Caco-2 (cell line): ENCODE results near the gene SIT1. TPM values are rescaled to one million over a fixed set of nuclear protein-coding genes. Genes with fewer than 3 reads are reported as not detected.

Experiments used
- BruUV-seq: library from RNA; stranded (reverse); fragments of 400-500 nt; replicated peaks from 2 replicates; lab custom pipeline; 2021; lab: Mats Ljungman, UMichigan
- CTCF ChIA-PET: fragments of 300-600 bp; sonication (Branson Sonifier 250); formaldehyde crosslinking; loops from one replicate; lab custom pipeline; 2022; ENCODE audit warnings: antibody characterized with exemption; lab: Charles Lee
- POLR2A ChIA-PET: fragments of 300-600 bp; sonication (Branson Sonifier 250); formaldehyde crosslinking; loops from one replicate; lab custom pipeline; 2022; ENCODE audit warnings: antibody characterized with exemption; lab: Charles Lee
- DNase-seq, 2 experiments: peaks; one replicate each; pipeline versions ENCODE4 v3.0.0 to v3.0.0-alpha.2; 2020 to 2022
- H3K27me3 ChIP-seq: replicated peaks from 2 replicates; pipeline ENCODE4 v1.6.0; 2011; ENCODE audit warnings: low read length; ENCODE audit not compliant: control insufficient read depth, insufficient read depth
- H3K36me3 ChIP-seq: 2 replicates; pipeline ENCODE4 v1.5.1; 2011; ENCODE audit warnings: low read length; ENCODE audit not compliant: control insufficient read depth, insufficient read depth
- H3K4me1 ChIP-seq: fragments of 250-450 bp; sonication (Bioruptor Pico); 2 replicates; pipeline ENCODE4 v1.5.1; 2020; ENCODE audit warnings: mild to moderate bottlenecking
- H3K4me3 ChIP-seq: 2 replicates; pipeline ENCODE4 v1.5.1; 2011; ENCODE audit warnings: low read depth, mild to moderate bottlenecking, control low read depth, low read length
- H3K9me3 ChIP-seq: fragments of 250-450 bp; sonication (Bioruptor Pico); 2 replicates; pipeline ENCODE4 v1.5.1; 2020; ENCODE audit warnings: mild to moderate bottlenecking, moderate library complexity
- H3K27ac Mint-ChIP-seq: one replicate; pipeline ENCODE4 v1.8.0; 2022; ENCODE audit warnings: mixed read lengths; ENCODE audit not compliant: unreplicated experiment
- H3K27me3 Mint-ChIP-seq: one replicate; pipeline ENCODE4 v1.8.0; 2022; ENCODE audit warnings: mixed read lengths; ENCODE audit not compliant: insufficient read depth, unreplicated experiment
- H3K36me3 Mint-ChIP-seq: one replicate; pipeline ENCODE4 v1.8.0; 2022; ENCODE audit warnings: mild to moderate bottlenecking, mixed read lengths; ENCODE audit not compliant: insufficient read depth, unreplicated experiment
- H3K4me1 Mint-ChIP-seq: one replicate; pipeline ENCODE4 v1.8.0; 2022; ENCODE audit warnings: low read depth, mixed read lengths; ENCODE audit not compliant: unreplicated experiment
- H3K4me3 Mint-ChIP-seq: one replicate; pipeline ENCODE4 v1.8.0; 2022; ENCODE audit warnings: mild to moderate bottlenecking, moderate library complexity, mixed read lengths; ENCODE audit not compliant: unreplicated experiment
- H3K9me3 Mint-ChIP-seq: one replicate; pipeline ENCODE4 v1.8.0; 2022; ENCODE audit warnings: mixed read lengths; ENCODE audit not compliant: unreplicated experiment
- CTCF ChIP-seq, 2 experiments: fragments of 200-600 bp in 1 of 2; IDR thresholded peaks; 1 replicate in 1 of 2; 2 replicates in 1 of 2; pipeline versions ENCODE4 v1.5.1 to v1.8.0; 2011 to 2022; ENCODE audit warnings: antibody characterized with exemption in 1 of 2, control low read depth in 1 of 2, inconsistent platforms in 1 of 2, low read depth in 1 of 2, low read length in 1 of 2, mild to moderate bottlenecking in 1 of 2, moderate library complexity in 1 of 2; ENCODE audit not compliant: insufficient read depth in 1 of 2, severe bottlenecking in 1 of 2, unreplicated experiment in 1 of 2
- intact Hi-C: fragments of 100-400 bp; cut with micrococcal nuclease; formaldehyde crosslinking; loops from one replicate; pipeline ENCODE4 v1.10.0; 2022; ENCODE audit not compliant: unreplicated experiment
- total RNA-seq: library from RNA; stranded (reverse); gene quantifications from 2 replicates; pipeline ENCODE4 v1.2.3, GENCODE V29; 2022

The SIT1 gene
- total RNA-seq, 1 experiment from 2014 or later: not detected

GRCh38 chr9:35618854-35619799 lies 31.6 kb downstream of the SIT1 start:
- Mint-ChIP-seq H3K4me3 (no peak overlapping the region), H3K4me1 (peaks cover 5% of the 10 kb centered on the region), H3K27me3 (peaks cover 12% of the 10 kb centered on the region), H3K36me3 (no peaks in the 10 kb centered on the region), H3K27ac (no peak overlapping the region), H3K9me3 (no peaks in the 10 kb centered on the region)
- H3K4me1 ChIP-seq: no peaks in the 10 kb centered on the region
- intact Hi-C loops: no loop called here
- TF ChIP-seq CTCF (IDR thresholded peaks at IDR 0.05; ENCODE audit: insufficient read depth in 1 of 2, low read depth in 1 of 2, low read length in 1 of 2, severe bottlenecking in 1 of 2, unreplicated experiment in 1 of 2): no peak
- no peak for DNase-seq
- H3K4me3 ChIP-seq: no peak overlapping the region
- no TSS peak for BruUV-seq
- H3K9me3 ChIP-seq: no peaks in the 10 kb centered on the region
- POLR2A ChIA-PET: no interaction called here
- CTCF ChIA-PET: interaction anchor here (0.9 kb wide), 1 partner anchor 8 kb away, joined by 4 read pairs; no protein-coding TSS in a partner anchor
- H3K27me3 ChIP-seq: no peaks in the 10 kb centered on the region
- no peaks in the 10 kb centered on the region for H3K36me3 ChIP-seq

- peaks cover 5% of the 10 kb centered on the region for H3K4me1 Mint-ChIP-seq
- Histone ChIP-seq H3K9me3 (no peaks in the 10 kb centered on the region), H3K4me3 (no peak within 1 kb of the TSS), H3K36me3 (no peaks in the 10 kb centered on the region), H3K27me3 (no peaks in the 10 kb centered on the region), H3K4me1 (no peaks in the 10 kb centered on the region)
- CTCF ChIA-PET: interaction anchor here (0.6 kb wide), 1 partner anchor 57 kb away, joined by 6 read pairs; no protein-coding TSS in a partner anchor
- DNase-seq: no peak
- H3K27ac Mint-ChIP-seq: no peak within 1 kb of the TSS
- H3K36me3 Mint-ChIP-seq: no peaks in the 10 kb centered on the region
- BruUV-seq: no TSS peak
- peaks cover 13% of the 10 kb centered on the region for H3K27me3 Mint-ChIP-seq
- intact Hi-C loops: no loop called here
- no peak for TF ChIP-seq CTCF (IDR thresholded peaks at IDR 0.05; ENCODE audit: insufficient read depth in 1 of 2, low read depth in 1 of 2, low read length in 1 of 2, severe bottlenecking in 1 of 2, unreplicated experiment in 1 of 2)
- no peaks in the 10 kb centered on the region for H3K9me3 Mint-ChIP-seq
- POLR2A ChIA-PET: no interaction called here
- peak within 1 kb of the TSS; percentile 60 for H3K4me3 Mint-ChIP-seq
Observed at GRCh38 chr9:35618325-35618727, 32.4 kb downstream of the SIT1 start, which contains the start of gene CD72. TSS of gene CD72 (minus strand) at chr9:35618413. CDS start at chr9:35618303, 110 bp downstream.

GRCh38 chr9:35617548-35617947 lies 33.2 kb downstream of the SIT1 start:
- no peaks in the 10 kb centered on the region for H3K36me3 Mint-ChIP-seq
- DNase-seq: no peak
- Histone ChIP-seq H3K4me1 (no peaks in the 10 kb centered on the region), H3K36me3 (no peaks in the 10 kb centered on the region), H3K27me3 (no peaks in the 10 kb centered on the region), H3K9me3 (no peaks in the 10 kb centered on the region), H3K4me3 (no peak overlapping the region)
- no peak overlapping the region for H3K27ac Mint-ChIP-seq
- BruUV-seq: no TSS peak
- H3K4me1 Mint-ChIP-seq: peaks cover 5% of the 10 kb centered on the region
- ChIA-PET POLR2A (interaction anchor here (0.8 kb wide), 1 partner anchor 30 kb away, joined by 4 read pairs; no protein-coding TSS in a partner anchor), CTCF (interaction anchor here (0.6 kb wide), 1 partner anchor 58 kb away, joined by 6 read pairs; no protein-coding TSS in a partner anchor)
- peak overlapping the region; percentile 60 for H3K4me3 Mint-ChIP-seq
- H3K9me3 Mint-ChIP-seq: no peaks in the 10 kb centered on the region
- intact Hi-C loops: no loop called here
- no peak for TF ChIP-seq CTCF (IDR thresholded peaks at IDR 0.05; ENCODE audit: insufficient read depth in 1 of 2, low read depth in 1 of 2, low read length in 1 of 2, severe bottlenecking in 1 of 2, unreplicated experiment in 1 of 2)
- H3K27me3 Mint-ChIP-seq: peaks cover 13% of the 10 kb centered on the region
